ENCODE measurements around the gene IL4.

GRCh38 chr5:132678735-132679134 is 4.9 kb downstream of the IL4 start:
- no peak for TF ChIP-seq EZH2 (IDR thresholded peaks at IDR 0.05; ENCODE audit: borderline replicate concordance, low read depth, low read length, severe bottlenecking)
- no peak for TF ChIP-seq POLR2A (IDR thresholded peaks at IDR 0.05; ENCODE audit: low read depth, low read length)
- TF ChIP-seq CTCF (IDR thresholded peaks at IDR 0.05; ENCODE audit: extremely low read depth in 1 of 2, insufficient read depth in 1 of 2, low read depth in 1 of 2, low read length in 2 of 2) = no peak
- no peak for TF ChIP-seq POLR2AphosphoS5 (IDR thresholded peaks at IDR 0.05; ENCODE audit: insufficient read depth, low read depth, low read length)
- no peak for TF ChIP-seq MAX (IDR thresholded peaks at IDR 0.05; ENCODE audit: insufficient read depth, insufficient read length)
- TF ChIP-seq MYC (IDR thresholded peaks at IDR 0.05; ENCODE audit: low read depth, low read length) = no peak
- TF ChIP-seq JUN (IDR thresholded peaks at IDR 0.05; ENCODE audit: borderline replicate concordance, insufficient read depth, insufficient read length, low read depth) = no peak
- no peak for TF ChIP-seq GATA2 (IDR thresholded peaks at IDR 0.05; ENCODE audit: insufficient read depth, insufficient read length, low read depth, low read length)
